Tibial artery (tissue), 4 donors: ENCODE results near the gene VAV1.

Experiments
- DNase-seq, 2 donors: peaks; one replicate each; pipeline ENCODE4 v3.0.0-alpha.2; 2019
- H3K27ac ChIP-seq, 2 donors: fragments of 200-600 bp; sonication (generic) in 1 of 2; 1 replicate in 1 of 2; 2 replicates in 1 of 2; pipeline ENCODE4 v1.5.1; 2018 to 2019; ENCODE audit warnings: mild to moderate bottlenecking in 1 of 2
- H3K27me3 ChIP-seq, 2 donors: fragments of 200-600 bp; sonication (generic) in 1 of 2; one replicate each; pipeline versions ENCODE4 v1.5.1 to v1.6.0; 2016 to 2019
- H3K36me3 ChIP-seq, 3 donors: fragments of 200-600 bp; sonication (generic) in 2 of 3; one replicate each; pipeline ENCODE4 v1.5.1; 2016 to 2019; ENCODE audit warnings: mild to moderate bottlenecking in 2 of 3
- H3K4me1 ChIP-seq, 4 donors: fragments of 200-600 bp; sonication (generic) in 2 of 4; 1 replicate in 3 of 4; 2 replicates in 1 of 4; pipeline ENCODE4 v1.5.1; 2016 to 2019
- H3K4me3 ChIP-seq, 2 donors: fragments of 200-600 bp; sonication (generic) in 1 of 2; 1 replicate in 1 of 2; 2 replicates in 1 of 2; pipeline ENCODE4 v1.5.1; 2018 to 2019; ENCODE audit warnings: mild to moderate bottlenecking in 2 of 2
- H3K9me3 ChIP-seq, 3 donors: fragments of 200-600 bp; sonication (generic) in 1 of 3; one replicate each; pipeline ENCODE4 v1.5.1; 2016 to 2019
- intact Hi-C: fragments of 100-400 bp; cut with DNase I; formaldehyde crosslinking; loops from one replicate; pipeline ENCODE4 v1.15.0; 2023; ENCODE audit warnings: low total_unique reads
- TF ChIP-seq, protein P1 (sequence below), 2 experiments: fragments of 200-600 bp in 1 of 2; fragments of 450-650 bp in 1 of 2; IDR thresholded peaks; one replicate each; pipeline ENCODE4 v1.5.1; 2017 to 2019; ENCODE audit warnings: antibody characterized with exemption in 2 of 2, mild to moderate bottlenecking in 1 of 2, moderate library complexity in 1 of 2

The VAV1 gene

DNA sequence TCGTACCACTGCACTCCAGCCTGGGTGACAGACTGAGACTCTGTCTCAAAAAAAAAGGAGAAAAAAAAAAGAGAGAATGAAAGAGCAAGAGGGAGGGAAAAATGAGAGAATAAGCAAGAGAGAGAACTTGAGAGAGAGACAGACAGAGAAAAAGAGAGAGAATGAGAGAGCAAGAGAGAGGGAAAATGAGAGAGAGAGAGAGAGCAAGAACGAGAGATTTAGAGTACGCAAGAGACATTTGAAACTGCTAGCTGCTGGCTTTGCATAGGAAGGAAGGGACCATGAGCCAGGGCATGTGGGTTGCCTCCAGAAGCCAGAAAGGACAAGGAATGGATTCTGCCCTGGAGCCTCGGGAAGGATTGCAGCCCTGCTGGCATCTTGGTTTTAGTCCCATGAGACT lies 105.3 kb downstream of the VAV1 start:
- Histone ChIP-seq H3K9me3 (peaks cover 0 to 7% (median 0%) of the 10 kb centered on the region in 3 donors), H3K36me3 (no peaks in the 10 kb centered on the region), H3K27ac (no peak overlapping the region), H3K4me3 (no peak overlapping the region), H3K27me3 (peaks cover 0 to 4% of the 10 kb centered on the region in 2 donors), H3K4me1 (no peaks in the 10 kb centered on the region)
- no peak for DNase-seq
- TF ChIP-seq, protein P1, sequence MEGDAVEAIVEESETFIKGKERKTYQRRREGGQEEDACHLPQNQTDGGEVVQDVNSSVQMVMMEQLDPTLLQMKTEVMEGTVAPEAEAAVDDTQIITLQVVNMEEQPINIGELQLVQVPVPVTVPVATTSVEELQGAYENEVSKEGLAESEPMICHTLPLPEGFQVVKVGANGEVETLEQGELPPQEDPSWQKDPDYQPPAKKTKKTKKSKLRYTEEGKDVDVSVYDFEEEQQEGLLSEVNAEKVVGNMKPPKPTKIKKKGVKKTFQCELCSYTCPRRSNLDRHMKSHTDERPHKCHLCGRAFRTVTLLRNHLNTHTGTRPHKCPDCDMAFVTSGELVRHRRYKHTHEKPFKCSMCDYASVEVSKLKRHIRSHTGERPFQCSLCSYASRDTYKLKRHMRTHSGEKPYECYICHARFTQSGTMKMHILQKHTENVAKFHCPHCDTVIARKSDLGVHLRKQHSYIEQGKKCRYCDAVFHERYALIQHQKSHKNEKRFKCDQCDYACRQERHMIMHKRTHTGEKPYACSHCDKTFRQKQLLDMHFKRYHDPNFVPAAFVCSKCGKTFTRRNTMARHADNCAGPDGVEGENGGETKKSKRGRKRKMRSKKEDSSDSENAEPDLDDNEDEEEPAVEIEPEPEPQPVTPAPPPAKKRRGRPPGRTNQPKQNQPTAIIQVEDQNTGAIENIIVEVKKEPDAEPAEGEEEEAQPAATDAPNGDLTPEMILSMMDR (IDR thresholded peaks at IDR 0.05) = no peak
- intact Hi-C loops = no loop called here

DNA sequence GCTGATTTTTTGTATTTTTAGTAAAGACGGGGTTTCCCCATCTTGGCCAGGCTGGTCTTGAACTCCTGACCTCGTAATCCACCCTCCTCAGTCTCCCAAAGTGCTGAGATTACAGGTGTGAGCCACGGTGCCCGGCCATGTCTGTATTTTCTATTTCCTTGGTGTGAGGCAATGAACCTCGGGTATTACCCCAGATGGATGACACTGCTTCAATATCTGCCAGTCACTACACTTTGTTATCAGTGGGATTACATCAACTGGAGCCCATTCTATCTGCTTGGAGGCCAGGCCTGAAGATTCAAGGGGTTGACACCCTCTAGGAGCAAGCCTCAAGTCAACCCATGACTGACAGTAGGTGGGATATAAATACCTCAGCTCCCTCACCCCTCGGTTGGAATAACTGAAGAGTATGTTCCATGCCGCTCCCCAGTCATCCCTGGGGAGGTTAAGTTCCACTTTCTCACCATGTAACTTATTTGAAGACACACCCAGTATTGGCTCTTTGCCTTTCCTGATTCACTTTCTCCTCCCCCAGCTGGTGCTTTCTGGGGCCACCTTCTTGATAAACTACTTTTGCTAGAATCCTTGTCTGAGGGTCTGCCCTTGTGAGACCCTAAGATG lies 113.9 kb downstream of the VAV1 start:
- TF ChIP-seq, protein P1 (IDR thresholded peaks at IDR 0.05) = no peak
- intact Hi-C loops = no loop called here
- H3K9me3 ChIP-seq = peaks cover 0 to 8% (median 0%) of the 10 kb centered on the region in 3 donors
- H3K27ac ChIP-seq = no peak overlapping the region
- H3K27me3 ChIP-seq = no peaks in the 10 kb centered on the region
- DNase-seq = no peak
- no peak overlapping the region for H3K4me3 ChIP-seq
- H3K36me3 ChIP-seq = no peaks in the 10 kb centered on the region
- no peaks in the 10 kb centered on the region for H3K4me1 ChIP-seq

DNA sequence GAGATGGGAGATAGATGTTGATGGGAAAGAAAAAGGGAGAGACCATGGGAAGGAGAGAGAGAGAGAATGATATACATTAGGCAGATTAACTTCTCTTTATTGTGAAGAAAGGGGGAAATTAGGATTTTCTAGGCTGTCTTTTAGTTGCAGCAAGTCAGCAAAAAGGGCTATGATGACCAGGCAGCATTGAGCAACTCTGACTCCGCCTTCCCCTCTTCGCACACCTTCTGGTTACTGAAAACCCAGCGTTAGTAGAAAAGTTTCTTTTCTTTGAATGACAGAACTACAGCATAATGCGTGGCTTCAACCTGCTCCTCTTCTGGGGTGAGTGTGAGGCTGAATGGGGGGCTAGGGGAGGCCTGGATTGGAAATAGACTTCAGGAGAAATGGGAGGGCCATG lies 114.8 kb downstream of the VAV1 start, which contains the start of gene ADGRE1:
Gene ADGRE1 (plus strand): TSS at position 264 of the 400 bp plus-strand sequence. CDS start 30 bp downstream, at position 294.
- intact Hi-C loops = no loop called here
- Histone ChIP-seq H3K4me1 (no peaks in the 10 kb centered on the region), H3K36me3 (no peaks in the 10 kb centered on the region), H3K4me3 (no peak within 1 kb of the TSS), H3K27ac (no peak within 1 kb of the TSS), H3K27me3 (no peaks in the 10 kb centered on the region), H3K9me3 (peaks cover 0 to 8% (median 0%) of the 10 kb centered on the region in 3 donors)
- DNase-seq = no peak
- TF ChIP-seq, protein P1 (IDR thresholded peaks at IDR 0.05) = no peak

DNA sequence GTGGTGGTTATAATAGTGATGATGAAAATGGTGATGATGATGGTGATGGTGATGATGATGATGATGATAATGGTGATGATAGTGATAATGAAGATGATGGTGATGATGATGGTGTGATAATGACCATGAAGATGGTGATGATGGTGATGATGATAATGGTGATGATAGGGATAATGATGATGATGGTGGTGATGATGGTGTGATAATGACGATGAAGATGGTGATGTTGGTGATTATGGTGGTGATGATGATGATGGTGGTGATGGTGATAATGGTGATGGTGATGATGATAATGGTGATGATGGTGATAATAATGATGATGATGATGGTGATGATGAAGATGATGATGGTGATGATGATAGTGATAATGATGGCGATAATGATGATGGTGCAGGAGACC lies 116.5 kb downstream of the VAV1 start:
- Histone ChIP-seq H3K27me3 (no peaks in the 10 kb centered on the region), H3K36me3 (no peaks in the 10 kb centered on the region), H3K4me1 (no peaks in the 10 kb centered on the region), H3K4me3 (no peak overlapping the region), H3K27ac (no peak overlapping the region), H3K9me3 (peaks cover 0 to 8% (median 0%) of the 10 kb centered on the region in 3 donors)
- TF ChIP-seq, protein P1 (IDR thresholded peaks at IDR 0.05) = no peak
- intact Hi-C loops = no loop called here
- DNase-seq = no peak

DNA sequence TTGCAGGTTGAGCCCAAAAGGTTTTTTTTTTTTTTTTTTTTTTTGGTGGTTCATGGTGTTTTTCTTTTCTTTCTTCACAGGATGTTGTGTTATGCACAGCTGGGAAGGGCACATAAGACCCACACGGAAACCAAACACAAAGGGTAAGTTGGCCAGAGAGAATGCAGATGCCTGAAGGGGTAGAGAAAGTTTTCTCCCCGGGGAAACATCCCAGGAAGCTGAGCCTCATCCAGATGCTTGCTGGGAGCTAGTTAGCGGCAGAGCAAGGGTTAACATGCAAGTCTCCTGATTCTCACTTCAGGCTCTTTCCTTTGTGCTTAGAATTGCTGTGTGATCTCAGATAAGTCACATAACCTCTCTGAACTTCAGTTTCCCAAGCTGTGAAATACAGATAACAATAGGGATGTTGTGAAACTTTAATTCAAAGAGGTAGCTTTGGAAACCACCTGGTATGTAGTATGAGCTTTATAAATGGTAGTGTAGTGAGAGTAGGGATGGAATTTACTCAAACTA lies 117.9 kb downstream of the VAV1 start:
- no peak overlapping the region for H3K4me3 ChIP-seq
- no peaks in the 10 kb centered on the region for H3K27me3 ChIP-seq
- H3K36me3 ChIP-seq = no peaks in the 10 kb centered on the region
- H3K9me3 ChIP-seq = peaks cover 0 to 14% (median 0%) of the 10 kb centered on the region in 3 donors
- H3K4me1 ChIP-seq = no peaks in the 10 kb centered on the region
- TF ChIP-seq, protein P1 (IDR thresholded peaks at IDR 0.05) = no peak
- no peak for DNase-seq
- H3K27ac ChIP-seq = no peak overlapping the region
- intact Hi-C loops = no loop called here
